ENCODE measurements around the gene ITPR3. TPM values are rescaled to one million over a fixed set of nuclear protein-coding genes. Genes with fewer than 3 reads are reported as not detected.

ITPR3 gene
- total RNA-seq, 1 experiment from 2014 or later, result 103 TPM

GRCh38 chr6:33610067-33610466 lies 11.1 kb upstream of the ITPR3 start:
- no peaks in the 10 kb centered on the region for H3K9me3 ChIP-seq (ENCODE audit: control insufficient read depth in 1 of 2, insufficient read depth in 1 of 2, low read depth in 1 of 2, low read length in 2 of 2)
- no peak for DNase-seq (ENCODE audit: low read depth, low spot score)
- intact Hi-C loops (cut with micrococcal nuclease), result no loop called here
- H4K20me1 ChIP-seq (ENCODE audit: insufficient read depth), result no peaks in the 10 kb centered on the region
- no peaks in the 10 kb centered on the region for H3K79me2 ChIP-seq (ENCODE audit: insufficient read depth, low read length)
- POLR2A ChIA-PET, result no interaction called here
- no peak overlapping the region for H3K4me3 ChIP-seq (replicated peaks in 1 of 2; ENCODE audit: low read depth in 1 of 2, low read length in 2 of 2)
- H3K36me3 ChIP-seq (ENCODE audit: control insufficient read depth in 1 of 2, insufficient read depth in 2 of 2, low read length in 2 of 2), result no peaks in the 10 kb centered on the region
- no peak for ATAC-seq
- CTCF ChIA-PET, result no interaction called here
- H3K9ac ChIP-seq (ENCODE audit: low read length), result no peak overlapping the region
- no TSS peak for BruUV-seq (replicated peaks)
- RAD21 ChIA-PET (ENCODE audit: low non-redundant PET in 1 of 2, low total read pairs in 2 of 2, uncharacterized antibody in 2 of 2, unreplicated experiment in 2 of 2), result no interaction called here
- TF ChIP-seq JUND (IDR thresholded peaks at IDR 0.05), result no peak
- no peak for TF ChIP-seq CEBPB (IDR thresholded peaks at IDR 0.05; ENCODE audit: low read depth)
- no peak for TF ChIP-seq SRF (IDR thresholded peaks at IDR 0.05; ENCODE audit: low read depth)
- H3K27me3 ChIP-seq (ENCODE audit: insufficient read depth, low read length), result no peaks in the 10 kb centered on the region
- no peak overlapping the region for H3K27ac ChIP-seq (ENCODE audit: low read depth, low read length)
- H3K4me1 ChIP-seq (ENCODE audit: control insufficient read depth in 1 of 2, insufficient read depth in 2 of 2, low read length in 2 of 2), result peaks cover 11 to 85% of the 10 kb centered on the region in 2 experiments
- no peaks in the 10 kb centered on the region for H3K9me2 ChIP-seq (ENCODE audit: insufficient read depth)
- no peak overlapping the region for H3K4me2 ChIP-seq (ENCODE audit: low read length)
- no peak overlapping the region for H2AFZ ChIP-seq (ENCODE audit: low read depth, low read length, poor library complexity, severe bottlenecking)

GRCh38 chr6:33610779-33611732 lies 10.1 kb upstream of the ITPR3 start:
- CTCF ChIA-PET, result no interaction called here

More at GRCh38 chr6:33610779-33611732, 10.1 kb upstream of the ITPR3 start:
- DNase-seq (ENCODE audit: low read depth, low spot score), result no peak
- H3K4me1 ChIP-seq (ENCODE audit: control insufficient read depth in 1 of 2, insufficient read depth in 2 of 2, low read length in 2 of 2), result peaks cover 11 to 79% of the 10 kb centered on the region in 2 experiments
- H3K4me3 ChIP-seq (replicated peaks in 1 of 2; ENCODE audit: low read depth in 1 of 2, low read length in 2 of 2), result no peak overlapping the region
- H2AFZ ChIP-seq (ENCODE audit: low read depth, low read length, poor library complexity, severe bottlenecking), result no peak overlapping the region
- no peaks in the 10 kb centered on the region for H3K27me3 ChIP-seq (ENCODE audit: insufficient read depth, low read length)
- H3K9me3 ChIP-seq (ENCODE audit: control insufficient read depth in 1 of 2, insufficient read depth in 1 of 2, low read depth in 1 of 2, low read length in 2 of 2), result no peaks in the 10 kb centered on the region
- no peaks in the 10 kb centered on the region for H3K36me3 ChIP-seq (ENCODE audit: control insufficient read depth in 1 of 2, insufficient read depth in 2 of 2, low read length in 2 of 2)
- H3K79me2 ChIP-seq (ENCODE audit: insufficient read depth, low read length), result no peaks in the 10 kb centered on the region
- H3K27ac ChIP-seq (ENCODE audit: low read depth, low read length), result no peak overlapping the region
- H3K9ac ChIP-seq (ENCODE audit: low read length), result no peak overlapping the region
- BruUV-seq (replicated peaks), result no TSS peak
- TF ChIP-seq SP1 (IDR thresholded peaks at IDR 0.05; ENCODE audit: low read depth), result no peak
- TF ChIP-seq FOSL1 (IDR thresholded peaks at IDR 0.05; ENCODE audit: low read depth), result no peak
- no peak for TF ChIP-seq CEBPB (IDR thresholded peaks at IDR 0.05; ENCODE audit: low read depth)
- no peak for TF ChIP-seq CBX3 (IDR thresholded peaks at IDR 0.05; ENCODE audit: low read depth)
- TF ChIP-seq ELF1 (IDR thresholded peaks at IDR 0.05; ENCODE audit: borderline replicate concordance, low read depth), result no peak
- TF ChIP-seq SRF (IDR thresholded peaks at IDR 0.05; ENCODE audit: low read depth), result no peak
- no peak for TF ChIP-seq YY1 (IDR thresholded peaks at IDR 0.05; ENCODE audit: extremely low read depth, insufficient replicate concordance, low read depth, low read length)
- no peak for TF ChIP-seq ZNF274 (IDR thresholded peaks at IDR 0.05; ENCODE audit: low read depth, low read length)
- no peak for TF ChIP-seq JUND (IDR thresholded peaks at IDR 0.05)
- no peak for TF ChIP-seq RAD21 (IDR thresholded peaks at IDR 0.05; ENCODE audit: low read depth)
- no peak for TF ChIP-seq CTCF (IDR thresholded peaks at IDR 0.05 in 2 of 3, conservative IDR thresholded peaks at IDR 0.05 in 1 of 3; ENCODE audit: borderline replicate concordance in 1 of 3, insufficient read depth in 1 of 3, low read depth in 2 of 3, low read length in 2 of 3)
- no peak for TF ChIP-seq SIN3A (IDR thresholded peaks at IDR 0.05; ENCODE audit: low read depth)
- TF ChIP-seq ZBTB33 (IDR thresholded peaks at IDR 0.05; ENCODE audit: extremely low read depth, insufficient replicate concordance, low read length), result no peak
- TF ChIP-seq ZFX (IDR thresholded peaks at IDR 0.05), result no peak
- no peak for TF ChIP-seq EGR1 (IDR thresholded peaks at IDR 0.05; ENCODE audit: low read depth)
- TF ChIP-seq POLR2AphosphoS5 (IDR thresholded peaks at IDR 0.05; ENCODE audit: low read depth, low read length), result no peak
- no peak for TF ChIP-seq MAX (IDR thresholded peaks at IDR 0.05)
- no peak overlapping the region for H3K4me2 ChIP-seq (ENCODE audit: low read length)
- no peaks in the 10 kb centered on the region for H3K9me2 ChIP-seq (ENCODE audit: insufficient read depth)
- intact Hi-C loops (cut with micrococcal nuclease), result no loop called here
- RAD21 ChIA-PET (ENCODE audit: low non-redundant PET in 1 of 2, low total read pairs in 2 of 2, uncharacterized antibody in 2 of 2, unreplicated experiment in 2 of 2), result no interaction called here
- H4K20me1 ChIP-seq (ENCODE audit: insufficient read depth), result no peaks in the 10 kb centered on the region
- ATAC-seq, result no peak
- POLR2A ChIA-PET, result no interaction called here
